T follicular helper cell (primary cell): ENCODE results near the gene TRPC1.
A peak's percentile ranks its signal among the peaks of the same experiment; 100 is the strongest.
"Not testable (repeated sequence)": the region's sequence is repeated elsewhere in the genome, so short reads cannot be mapped to it uniquely, and the experiment has no call there.

ENCODE experiments used
- DNase-seq: peaks from one replicate; pipeline ENCODE4 v3.0.0-alpha.2; 2020; ENCODE audit warnings: low read depth
- total RNA-seq, 2 experiments: gene quantifications; one replicate each; lab custom pipeline; 2026; lab: John Stamatoyannopoulos, UW

TRPC1 gene
- total RNA-seq, result 2.0 to 8.5 reads per million in 2 experiments

DNA sequence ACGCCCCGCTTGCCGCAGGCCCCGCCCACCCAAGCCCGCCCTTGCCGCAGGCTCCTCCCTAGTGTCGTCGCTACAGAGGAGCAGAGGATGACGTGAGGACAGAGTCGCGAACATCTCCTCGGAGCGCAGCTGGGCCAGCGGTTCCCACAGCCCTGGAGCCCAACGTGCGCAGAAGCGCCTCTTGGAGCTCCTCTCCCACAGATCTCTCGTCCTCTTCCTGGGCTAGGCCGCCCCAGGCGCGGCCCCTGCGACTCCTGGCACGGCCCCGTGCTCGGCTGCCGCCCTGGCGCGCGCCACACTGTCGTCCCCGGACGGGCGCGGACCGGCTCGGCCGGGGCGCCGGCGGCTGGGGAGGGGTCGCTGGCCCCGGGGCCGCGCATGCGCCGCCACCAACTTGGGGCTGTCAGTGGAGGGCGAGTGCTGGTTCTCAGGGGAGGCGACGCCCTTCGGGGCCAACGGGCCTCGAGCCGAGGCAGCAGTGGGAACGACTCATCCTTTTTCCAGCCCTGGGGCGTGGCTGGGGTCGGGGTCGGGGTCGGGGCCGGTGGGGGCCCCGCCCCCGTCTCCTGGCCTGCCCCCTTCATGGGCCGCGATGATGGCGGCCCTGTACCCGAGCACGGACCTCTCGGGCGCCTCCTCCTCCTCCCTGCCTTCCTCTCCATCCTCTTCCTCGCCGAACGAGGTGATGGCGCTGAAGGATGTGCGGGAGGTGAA lies at the start of gene TRPC1:
TSS of gene TRPC1 (plus strand) at position 67 of the 714 bp plus-strand sequence. CDS start at position 593, 526 bp downstream.
- DNase-seq, result peak; percentile 71

DNA sequence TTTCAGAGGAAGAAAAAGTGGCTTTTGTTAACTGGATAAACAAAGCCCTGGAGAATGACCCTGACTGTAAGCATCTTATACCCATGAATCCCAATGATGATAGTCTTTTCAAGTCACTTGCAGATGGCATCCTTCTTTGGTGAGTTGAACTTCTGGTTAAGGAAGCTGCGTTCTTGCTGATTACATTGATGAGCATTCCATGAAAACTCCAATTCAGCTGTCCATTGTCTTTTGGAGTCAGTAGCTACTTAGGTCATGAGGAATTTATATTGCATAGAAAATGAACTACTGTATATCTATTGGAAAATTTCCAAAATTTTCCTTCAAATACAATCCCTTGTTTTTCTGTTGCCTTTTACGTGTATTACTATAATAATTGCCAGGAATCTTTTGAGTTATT lies 47.7 kb upstream of the TRPC1 start:
- DNase-seq, result no peak

DNA sequence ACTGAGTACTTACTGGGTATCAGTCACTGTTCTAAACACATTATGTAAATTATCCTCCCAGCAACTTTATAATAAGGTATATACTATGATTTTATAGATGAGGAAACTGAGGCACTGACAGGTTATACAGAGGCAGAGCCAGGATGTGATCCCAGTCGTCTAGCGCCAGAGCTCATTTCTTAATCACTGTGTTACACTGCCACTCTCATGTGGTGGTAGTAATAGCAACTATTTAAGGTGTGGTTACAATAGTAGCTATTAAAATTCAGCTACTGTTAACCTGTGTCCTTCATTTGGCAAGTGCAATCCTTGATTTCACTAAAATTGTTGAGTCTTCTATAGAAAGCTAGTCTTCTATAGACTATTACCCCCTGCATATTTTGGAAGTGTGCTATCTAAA lies 43.1 kb upstream of the TRPC1 start:
- no peak for DNase-seq

DNA sequence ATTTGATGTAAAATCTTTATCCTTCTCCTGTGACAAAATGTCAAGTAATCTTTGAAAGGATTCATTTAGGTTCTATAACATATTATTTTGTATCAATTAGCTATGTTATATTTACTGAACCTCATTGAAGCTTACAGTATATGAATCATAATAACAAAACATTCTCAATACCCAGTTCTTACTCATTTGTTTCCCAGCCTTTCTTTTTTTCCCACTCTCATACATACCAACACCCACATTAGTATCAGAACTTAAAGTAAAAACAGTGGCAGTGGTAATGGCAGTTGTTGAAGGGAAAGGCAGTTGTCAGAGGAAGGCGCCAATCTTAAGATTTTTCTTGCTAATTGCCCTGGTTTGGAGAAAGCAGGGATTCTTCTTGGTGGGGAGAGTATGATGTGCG lies 33.2 kb upstream of the TRPC1 start:
- DNase-seq, result no peak

DNA sequence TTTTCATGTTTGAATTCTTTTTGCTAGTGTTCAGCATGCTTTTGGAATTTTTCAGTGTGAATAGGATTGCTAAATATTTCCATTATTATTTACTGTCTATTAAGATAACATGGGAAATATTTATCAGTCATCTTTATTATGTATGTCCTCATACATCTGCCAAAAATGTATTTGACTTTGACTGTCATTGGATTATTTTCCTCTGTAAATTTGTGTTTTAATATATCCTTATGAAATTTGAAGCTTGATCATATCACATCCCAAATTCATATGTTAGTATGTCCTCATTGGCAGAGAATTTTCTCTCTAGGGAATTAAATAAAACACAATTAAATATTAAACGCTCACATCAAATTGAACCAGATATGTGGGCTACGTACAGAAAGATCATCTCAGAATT lies 32.3 kb upstream of the TRPC1 start:
- DNase-seq, result no peak

DNA sequence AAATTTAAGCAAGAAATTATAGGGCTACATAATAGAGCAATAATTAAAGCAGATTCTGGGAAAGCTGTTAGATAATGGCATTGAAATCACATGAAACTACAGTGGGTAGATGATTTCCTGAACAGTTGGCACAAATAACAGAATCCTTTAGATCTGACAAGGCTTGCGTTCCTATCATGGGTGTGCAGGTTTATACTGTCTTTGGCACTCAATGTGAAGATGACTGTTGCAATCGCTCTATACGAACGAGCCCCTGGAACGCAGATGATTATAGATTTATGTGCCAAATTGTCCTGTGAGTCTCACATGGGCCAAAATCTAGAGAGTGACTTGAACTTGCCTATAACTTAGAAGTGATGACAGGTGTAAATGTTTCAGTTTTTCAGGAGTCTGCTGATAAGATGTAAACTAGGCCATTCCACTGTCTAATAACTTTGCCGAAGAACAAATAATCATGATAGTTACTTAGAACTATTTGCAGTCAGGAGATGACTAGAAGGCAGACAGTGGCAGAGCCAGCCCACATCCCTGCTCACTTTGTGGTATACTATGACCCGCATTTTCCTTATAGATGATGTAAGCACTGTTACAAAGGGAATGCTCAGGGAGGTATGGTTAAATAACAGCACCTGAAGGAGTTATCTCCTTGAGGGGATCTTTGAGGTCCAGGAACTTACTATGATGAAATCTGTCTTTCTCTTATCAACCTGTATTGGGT lies 30.5 kb upstream of the TRPC1 start:
- no peak for DNase-seq

DNA sequence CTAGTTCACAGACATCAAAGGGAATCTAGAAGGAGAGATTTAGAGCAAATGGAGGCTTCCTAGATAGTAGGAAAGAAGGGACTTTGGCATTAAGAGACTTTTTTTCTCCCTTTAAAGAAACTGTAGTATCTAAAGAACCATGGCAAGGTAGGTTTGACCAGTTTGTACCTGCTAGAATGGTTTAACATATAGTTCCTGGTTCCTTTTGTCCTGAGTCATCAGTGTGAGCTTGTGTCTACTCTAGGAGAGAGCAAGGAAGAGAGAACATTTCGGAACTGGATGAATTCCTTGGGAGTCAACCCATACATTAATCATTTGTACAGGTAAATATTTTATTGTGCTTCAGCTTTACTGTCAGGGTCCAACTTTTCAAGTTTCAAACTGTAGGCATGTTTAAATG lies 29.6 kb upstream of the TRPC1 start:
- DNase-seq, result no peak

DNA sequence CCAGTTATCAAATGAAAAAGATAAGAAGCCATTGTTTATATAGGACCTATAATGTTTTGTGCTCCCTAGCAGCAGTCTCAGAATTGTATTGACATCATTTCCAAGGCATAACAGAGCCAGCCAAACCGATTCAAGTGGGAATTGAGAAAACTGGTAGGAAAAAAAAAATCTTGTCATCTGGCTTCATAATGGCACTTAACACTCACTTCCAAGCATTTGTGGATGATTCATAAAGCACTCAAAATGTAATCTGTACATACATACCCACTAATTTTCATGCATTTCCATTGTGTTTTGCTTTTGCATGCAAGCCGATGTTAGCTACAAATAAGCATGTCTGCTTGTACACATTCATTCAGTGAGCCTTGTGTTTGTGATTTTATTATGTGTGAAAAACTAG lies 18.6 kb upstream of the TRPC1 start:
- no peak for DNase-seq

DNA sequence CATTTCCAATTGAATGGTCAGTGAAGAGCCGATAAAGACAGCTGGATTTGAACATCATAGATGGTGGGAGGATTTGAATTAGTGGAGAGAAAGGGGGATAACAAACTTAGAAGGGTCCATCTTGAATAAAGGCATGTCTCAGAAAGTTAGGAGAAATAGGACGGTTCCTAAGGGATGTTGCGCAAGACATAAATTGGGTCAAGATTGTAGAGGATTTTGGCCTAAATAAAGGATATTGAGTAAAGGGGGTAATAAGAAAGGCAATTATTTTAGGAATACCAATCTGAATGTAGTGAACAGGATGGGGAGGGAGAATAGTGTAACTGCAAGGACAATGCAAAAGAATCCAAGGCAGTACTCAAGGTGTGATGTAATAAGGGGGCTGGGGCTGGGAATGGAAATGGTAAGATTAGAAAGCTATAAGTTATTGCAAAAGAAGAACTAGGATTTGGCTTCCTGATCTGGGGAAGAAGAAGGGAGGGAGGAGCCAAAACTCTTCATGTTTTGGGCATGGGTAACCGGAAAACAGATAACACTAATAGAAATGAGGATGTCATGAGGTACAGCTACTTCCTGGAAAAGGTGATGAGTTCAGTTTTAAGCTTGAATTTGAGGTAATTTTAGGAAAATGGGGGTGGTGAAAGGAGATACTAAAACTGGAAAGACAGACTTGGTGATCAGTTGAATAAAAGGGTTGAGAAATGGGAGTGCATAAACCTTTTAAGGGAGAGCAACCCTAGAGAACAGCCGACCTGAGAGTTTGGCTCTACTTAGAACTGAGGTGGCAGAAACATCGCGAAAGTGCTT lies 17.3 kb upstream of the TRPC1 start:
- DNase-seq, result no peak

DNA sequence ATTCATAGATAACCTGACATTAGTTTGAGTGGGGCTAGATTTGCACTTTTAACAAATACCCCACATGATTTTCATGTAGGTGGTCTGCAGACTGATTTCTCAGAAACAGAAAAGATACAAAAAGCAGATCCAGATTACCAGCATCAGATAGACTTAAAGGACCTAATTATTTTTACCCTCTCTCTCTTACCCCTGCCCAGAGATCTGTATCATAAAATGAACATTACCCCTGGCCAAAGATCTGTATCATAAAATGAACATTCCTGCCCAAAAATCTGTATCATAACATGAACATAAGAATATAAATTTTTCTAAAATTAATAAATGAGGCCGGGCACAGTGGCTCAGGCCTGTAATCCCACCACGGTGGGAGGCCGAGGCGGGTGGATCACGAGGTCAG lies 14.6 kb upstream of the TRPC1 start:
- DNase-seq, result no peak

DNA sequence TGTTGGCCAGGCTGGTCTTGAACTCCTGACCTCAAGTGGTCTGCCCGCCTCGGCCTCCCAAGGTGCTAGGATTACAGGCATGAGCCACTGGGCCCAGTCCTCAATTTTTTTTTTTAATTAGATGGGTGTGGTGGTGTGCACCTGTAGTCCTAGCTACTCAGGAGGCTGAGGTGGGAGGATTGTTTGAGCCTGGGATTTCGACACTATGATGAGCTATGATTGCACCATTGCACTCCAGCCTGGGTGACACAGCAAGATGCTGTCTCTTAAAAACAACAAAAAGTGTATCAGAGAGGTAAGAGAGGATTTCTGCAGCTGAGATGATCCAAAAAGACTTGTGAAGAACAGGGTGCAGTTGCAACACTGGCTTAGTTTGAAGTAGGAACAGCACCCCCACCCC lies 9.0 kb upstream of the TRPC1 start:
- not testable (repeated sequence) for DNase-seq

DNA sequence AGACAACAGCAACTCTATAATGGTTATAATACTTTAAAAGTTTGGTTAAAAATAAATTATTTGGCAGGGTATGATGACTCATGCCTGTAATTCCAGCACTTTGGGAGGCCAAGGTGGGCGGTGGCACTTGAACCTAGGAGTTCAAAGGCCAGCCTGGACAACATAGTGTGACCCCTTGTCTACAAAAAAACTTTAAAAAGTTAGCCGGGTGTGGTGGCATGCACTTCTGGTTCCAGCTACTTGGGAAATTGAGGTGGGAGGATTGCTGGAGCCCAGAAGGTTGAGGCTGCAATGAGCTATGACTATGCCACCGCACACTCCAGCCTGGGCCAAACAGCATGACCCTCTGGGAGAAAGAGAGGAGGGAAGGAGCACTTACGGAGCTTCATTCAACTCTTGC lies 7.7 kb upstream of the TRPC1 start:
- DNase-seq, result no peak

DNA sequence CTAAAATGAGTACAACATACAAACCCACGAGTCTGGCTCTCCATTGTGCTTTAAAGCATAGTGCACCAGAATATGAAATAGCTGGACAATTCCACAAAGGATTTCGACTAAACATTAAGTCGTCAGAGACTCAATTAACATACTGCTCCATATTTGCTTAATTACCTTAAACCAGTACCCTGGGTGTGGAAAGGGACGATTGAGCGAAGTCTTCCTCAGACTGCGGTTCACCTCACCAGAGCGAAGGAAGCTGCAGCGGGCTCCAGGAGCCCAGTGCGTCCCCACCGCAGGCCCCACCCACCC lies 218 bp upstream of the TRPC1 start:
- DNase-seq, result no peak

DNA sequence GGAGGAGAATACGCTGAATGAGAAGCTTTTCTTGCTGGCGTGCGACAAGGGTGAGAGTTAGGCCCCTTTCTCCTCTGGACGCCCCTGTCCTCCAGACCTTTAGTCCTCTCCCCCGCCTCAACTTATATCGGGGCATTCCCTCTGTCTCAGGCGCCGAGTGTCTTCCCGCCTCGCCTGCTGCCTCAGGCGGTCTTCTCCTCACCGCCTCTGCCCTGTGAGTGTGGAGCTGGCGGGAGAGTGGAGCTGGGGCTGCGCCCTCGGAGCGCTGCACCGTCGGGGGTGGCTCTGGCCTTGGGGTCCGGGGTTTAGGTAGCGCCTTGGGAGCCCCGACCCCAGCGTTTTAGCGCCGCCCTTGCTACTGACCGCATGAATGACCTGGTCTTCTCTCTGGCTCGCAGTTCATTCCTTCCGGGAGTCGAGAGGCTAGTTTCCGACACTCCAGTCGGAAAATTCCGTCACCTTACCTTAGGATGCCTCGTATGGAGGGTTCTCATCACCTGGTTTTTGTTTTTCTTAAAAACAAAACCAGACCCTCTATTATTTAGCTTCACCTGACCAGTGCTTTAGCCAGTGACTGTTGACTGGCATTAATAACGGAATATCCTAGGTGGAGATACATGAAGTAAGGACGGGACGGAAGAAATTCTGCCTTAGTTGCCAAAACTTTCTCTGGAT lies 985 bp downstream of the TRPC1 start:
- no peak for DNase-seq

DNA sequence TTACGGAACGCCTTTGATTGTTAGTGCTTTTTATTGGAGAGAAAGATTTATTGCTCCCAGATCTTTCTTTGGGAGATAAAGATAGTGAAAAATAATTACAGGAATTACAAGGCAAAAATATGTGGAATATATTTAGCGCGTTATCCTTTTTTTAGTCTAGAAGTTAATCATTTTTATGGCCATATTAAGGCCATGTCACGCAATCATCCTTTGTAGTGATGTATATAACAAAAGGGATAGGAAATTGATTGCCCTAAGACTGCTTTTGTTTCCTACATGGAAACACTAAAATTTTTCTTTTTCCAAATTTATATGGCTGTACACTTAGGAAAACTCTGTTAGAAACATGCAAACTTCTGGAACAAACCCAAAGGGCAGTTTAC lies 1.5 kb downstream of the TRPC1 start:
- no peak for DNase-seq

DNA sequence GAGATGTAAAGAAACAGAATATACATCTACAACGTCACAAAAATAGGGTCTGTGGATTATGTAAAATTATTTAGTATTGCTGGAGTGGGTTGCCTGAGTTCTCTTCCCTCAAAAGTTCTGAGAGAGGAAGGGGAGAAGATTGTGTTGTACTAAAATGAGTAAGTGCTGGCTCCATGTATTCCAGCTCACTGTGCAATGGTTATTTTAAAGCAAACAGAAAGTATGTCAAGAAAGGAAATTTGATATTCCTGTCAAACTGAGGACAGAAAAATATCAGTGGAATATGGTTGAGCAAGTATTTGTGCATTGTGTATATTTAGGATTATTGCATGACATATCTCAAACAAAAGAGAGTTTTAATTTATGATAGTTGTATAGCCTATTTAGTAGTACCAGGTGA lies 2.2 kb downstream of the TRPC1 start:
- no peak for DNase-seq

DNA sequence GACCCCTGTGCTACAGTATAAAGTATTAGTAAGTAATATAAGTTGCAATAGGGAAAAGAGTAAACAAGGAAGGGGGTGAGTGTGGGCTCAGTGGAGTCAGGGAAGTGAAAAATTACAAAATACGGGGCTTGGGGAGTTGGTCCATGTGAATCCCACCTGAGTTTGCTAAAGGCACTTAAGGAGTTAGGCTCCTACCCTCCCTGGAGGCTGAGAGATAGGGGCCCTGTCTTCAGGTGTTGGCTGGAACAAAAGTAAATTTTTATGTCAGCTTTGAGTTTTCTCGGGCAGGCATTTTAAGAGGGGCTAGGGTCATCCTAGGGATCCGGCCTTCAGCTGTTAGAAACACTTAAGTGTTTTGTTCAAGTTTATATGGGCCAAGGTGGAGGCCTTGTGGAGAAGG lies 8.2 kb downstream of the TRPC1 start:
- no peak for DNase-seq

DNA sequence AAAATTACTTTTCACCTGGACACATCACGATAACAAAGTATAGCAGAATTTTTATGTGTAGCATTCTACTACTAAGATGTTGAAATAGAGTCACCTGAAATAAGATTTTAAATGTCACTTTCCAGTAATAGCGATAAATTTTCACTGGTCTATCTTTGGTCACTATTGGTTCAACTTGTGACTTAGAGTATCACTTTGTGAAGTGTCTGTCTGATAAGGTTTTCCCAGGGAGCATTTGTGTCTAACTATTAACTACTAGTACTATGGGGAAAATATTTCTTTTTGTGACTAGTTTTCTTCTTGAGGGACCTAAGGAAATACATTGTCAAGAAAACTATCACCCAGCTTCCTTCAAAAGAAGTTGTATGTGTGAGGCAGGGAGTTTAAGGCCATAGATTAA lies 11.0 kb downstream of the TRPC1 start:
- no peak for DNase-seq

DNA sequence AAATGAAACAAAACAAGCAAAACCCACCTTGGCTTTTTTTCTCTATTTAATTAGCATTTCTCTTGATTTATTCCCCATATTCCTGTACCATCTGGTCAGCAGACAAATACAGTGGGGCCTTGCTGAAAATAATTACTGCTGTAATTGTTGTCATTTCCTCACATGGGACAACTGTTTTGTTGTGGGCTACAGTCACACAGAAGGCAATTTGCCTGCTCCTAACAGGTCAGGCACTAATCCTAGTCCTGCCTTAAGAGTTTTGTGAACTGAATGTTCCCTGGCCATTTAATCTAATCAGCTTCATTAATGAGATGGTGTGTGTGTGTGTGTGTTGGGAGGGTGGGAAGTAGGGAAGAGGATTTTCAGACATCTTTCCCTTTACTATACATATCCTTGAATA lies 11.6 kb downstream of the TRPC1 start:
- DNase-seq, result no peak

DNA sequence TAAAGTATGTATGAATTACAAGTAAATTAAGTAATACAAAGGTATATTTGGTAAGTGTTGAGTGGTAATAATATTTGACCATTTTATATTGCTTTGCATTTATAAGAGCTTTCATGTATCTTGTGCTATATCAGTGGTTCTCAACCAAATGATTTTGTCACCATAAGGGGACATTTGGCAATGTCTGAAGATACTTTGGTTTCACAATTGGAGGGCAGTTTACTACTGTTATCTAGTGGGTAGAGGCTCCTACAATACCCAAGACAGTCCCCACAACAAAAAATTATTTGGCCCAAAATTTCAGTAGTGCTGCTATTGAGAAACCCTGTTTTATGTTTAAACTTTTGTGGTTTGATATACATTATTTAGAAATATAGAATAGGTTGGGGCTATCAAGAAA lies 14.6 kb downstream of the TRPC1 start:
- DNase-seq, result no peak

DNA sequence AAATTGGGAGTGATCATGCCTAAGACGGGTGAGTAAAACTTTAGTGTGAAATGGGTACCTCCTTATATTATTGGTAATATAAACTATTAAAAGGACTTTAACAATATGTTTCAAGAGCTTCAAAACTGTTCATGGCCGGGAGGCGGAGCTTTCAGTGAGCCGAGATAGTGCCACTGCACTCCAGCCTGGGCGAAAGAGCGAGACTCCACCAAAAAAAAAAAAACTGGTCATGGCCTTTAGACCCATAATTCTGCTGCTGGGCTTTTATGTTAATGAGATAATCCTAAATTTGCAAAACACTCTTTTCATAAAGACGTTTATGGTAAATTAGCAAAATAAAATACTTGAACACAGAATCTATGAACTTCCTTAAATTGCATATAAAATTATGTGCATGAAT lies 22.8 kb downstream of the TRPC1 start:
- no peak for DNase-seq

DNA sequence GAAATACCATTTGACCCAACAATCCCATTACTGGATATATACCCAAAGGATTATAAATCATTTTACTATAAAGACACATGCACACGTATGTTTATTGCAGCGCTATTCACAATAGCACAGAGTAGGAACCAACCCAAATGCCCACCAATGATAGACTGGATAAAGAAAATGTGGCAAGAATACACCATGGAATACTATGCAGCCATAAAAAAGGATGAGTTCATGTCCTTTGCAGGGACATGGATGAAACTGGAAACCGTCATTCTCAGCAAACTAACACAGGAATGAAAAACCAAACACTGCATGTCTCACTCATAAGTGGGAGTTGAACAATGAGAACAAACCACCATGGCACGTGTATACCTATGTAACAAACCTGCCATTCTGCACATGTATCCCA lies 26.7 kb downstream of the TRPC1 start:
- not testable (repeated sequence) for DNase-seq

DNA sequence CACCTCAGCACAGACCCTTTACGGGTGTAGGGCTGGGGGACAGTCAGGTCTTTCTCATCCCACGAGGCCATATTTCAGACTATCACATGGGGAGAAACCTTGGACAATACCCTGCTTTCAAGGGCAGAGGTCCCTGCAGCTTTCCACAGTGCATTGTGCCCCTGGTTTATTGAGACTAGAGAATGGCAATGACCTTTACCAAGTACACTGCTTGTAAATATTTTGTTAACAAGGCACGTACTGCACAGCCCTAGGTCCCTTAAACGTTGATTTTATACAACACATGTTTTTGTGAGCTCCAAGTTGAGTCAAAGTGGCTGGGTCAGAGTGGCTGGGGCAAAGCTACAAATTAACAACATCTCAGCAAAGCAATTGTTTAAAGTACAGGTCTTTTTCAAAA lies 28.8 kb downstream of the TRPC1 start:
- not testable (repeated sequence) for DNase-seq
